ENCODE data around the gene KCNMA1.

- TF ChIP-seq CTCF (IDR thresholded peaks at IDR 0.05) = no peak
- no peak for TF ChIP-seq POLR2A (IDR thresholded peaks at IDR 0.05)
- no peak for TF ChIP-seq POLR2AphosphoS5 (IDR thresholded peaks at IDR 0.05)
- no peak for TF ChIP-seq EP300 (IDR thresholded peaks at IDR 0.05; ENCODE audit: low read depth)
Observed at GRCh38 chr10:76880931-76881330, 756.7 kb downstream of the KCNMA1 start.
